Hepatocyte (in vitro differentiated cells): ENCODE results near the gene USP3.

Source experiments
- EZH2 ChIP-seq: fragments of 200-600 bp; sonication (generic); IDR thresholded peaks from 2 replicates; pipeline ENCODE4 v1.6.1; 2016; ENCODE audit warnings: antibody characterized with exemption, mild to moderate bottlenecking, borderline replicate concordance
- TF ChIP-seq, protein P1 (sequence below): fragments of 200-600 bp; sonication (generic); IDR thresholded peaks from 2 replicates; pipeline ENCODE4 v1.5.1; 2016; ENCODE audit warnings: antibody characterized with exemption, mild to moderate bottlenecking; ENCODE audit not compliant: poor library complexity

DNA sequence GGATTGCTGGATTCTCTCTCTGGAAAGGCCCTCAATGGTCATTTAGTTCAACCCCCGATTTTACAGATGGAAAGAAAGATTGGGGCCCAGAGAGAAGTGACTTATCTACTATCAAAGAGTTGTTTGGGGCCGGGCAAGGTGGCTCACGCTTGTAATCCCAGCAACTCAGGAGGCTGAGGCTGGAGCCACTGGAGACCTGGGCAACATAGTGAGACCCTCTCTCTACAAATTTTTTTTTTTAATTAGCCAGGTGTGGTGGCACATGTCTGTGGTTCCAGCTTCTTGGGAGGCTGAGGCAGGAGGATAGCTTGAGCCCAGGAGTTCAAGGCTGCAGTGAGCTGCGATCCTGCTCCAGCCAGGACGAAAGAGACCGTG lies 5.2 kb upstream of the USP3 start:
- TF ChIP-seq, protein P1, sequence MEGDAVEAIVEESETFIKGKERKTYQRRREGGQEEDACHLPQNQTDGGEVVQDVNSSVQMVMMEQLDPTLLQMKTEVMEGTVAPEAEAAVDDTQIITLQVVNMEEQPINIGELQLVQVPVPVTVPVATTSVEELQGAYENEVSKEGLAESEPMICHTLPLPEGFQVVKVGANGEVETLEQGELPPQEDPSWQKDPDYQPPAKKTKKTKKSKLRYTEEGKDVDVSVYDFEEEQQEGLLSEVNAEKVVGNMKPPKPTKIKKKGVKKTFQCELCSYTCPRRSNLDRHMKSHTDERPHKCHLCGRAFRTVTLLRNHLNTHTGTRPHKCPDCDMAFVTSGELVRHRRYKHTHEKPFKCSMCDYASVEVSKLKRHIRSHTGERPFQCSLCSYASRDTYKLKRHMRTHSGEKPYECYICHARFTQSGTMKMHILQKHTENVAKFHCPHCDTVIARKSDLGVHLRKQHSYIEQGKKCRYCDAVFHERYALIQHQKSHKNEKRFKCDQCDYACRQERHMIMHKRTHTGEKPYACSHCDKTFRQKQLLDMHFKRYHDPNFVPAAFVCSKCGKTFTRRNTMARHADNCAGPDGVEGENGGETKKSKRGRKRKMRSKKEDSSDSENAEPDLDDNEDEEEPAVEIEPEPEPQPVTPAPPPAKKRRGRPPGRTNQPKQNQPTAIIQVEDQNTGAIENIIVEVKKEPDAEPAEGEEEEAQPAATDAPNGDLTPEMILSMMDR: no peak
- TF ChIP-seq EZH2: no peak
